Stimulated activated CD8-positive, alpha-beta memory T cell treated with anti-CD3 and anti-CD28 coated beads, Interleukin-4, amount 100 ng/mL, for 1 hour (primary cell): Measurements from ENCODE around the gene CHTOP.
"Not testable (repeated sequence)": the region's sequence is repeated elsewhere in the genome, so short reads cannot be mapped to it uniquely, and the experiment has no call there.

Experiments
- DNase-seq, 2 donors: peaks; one replicate each; pipeline ENCODE4 v3.0.0-alpha.2; 2020; ENCODE audit warnings: low read depth in 2 of 2, low spot score in 1 of 2

Gene CHTOP

DNA sequence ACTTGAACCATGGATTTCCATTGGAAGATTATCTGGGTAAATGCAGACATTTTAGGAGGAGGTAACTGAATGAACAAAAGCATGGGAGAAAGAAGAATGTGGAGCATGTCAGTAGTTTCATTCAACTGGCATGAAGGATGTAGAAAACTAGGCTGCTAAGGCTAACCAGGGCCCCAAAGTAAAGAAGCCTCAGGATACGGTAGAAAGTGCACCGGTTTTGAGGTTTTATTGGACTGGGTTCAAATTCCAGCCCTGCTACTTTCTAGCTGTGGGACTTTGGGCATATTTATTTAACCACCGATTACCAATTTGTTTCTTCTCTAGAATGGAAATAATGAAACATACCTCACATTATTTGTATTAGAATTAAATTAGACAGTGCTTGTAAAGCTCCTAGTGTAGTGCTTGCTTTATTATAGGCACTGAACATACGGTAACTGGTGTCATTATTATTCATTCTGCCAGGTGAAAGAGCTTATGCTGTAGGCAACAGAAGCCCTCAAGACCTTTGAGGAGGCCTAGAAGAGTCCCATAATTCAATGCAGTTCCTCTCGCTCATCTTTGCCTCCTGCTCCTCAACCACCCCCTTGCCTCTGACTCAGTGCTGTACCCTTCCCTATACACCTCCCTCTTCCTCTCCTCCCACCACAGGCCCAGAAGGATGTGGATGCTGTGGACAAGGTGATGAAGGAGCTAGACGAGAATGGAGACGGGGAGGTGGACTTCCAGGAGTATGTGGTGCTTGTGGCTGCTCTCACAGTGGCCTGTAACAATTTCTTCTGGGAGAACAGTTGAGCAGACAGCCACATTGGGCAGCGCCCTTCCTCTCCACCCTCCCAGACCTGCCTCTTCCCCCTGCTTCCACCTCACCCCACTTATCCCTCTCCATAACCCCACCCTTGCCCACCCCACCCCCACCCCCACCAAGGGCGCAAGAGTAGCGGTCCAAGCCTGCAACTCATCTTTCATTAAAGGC lies 2.5 kb upstream of the CHTOP start:
- no peak for DNase-seq

GRCh38 chr1:153633161-153633753 lies 609 bp upstream of the CHTOP start:
- DNase-seq, result no peak

GRCh38 chr1:153635872-153636271 lies 2.0 kb downstream of the CHTOP start:
- no peak for DNase-seq

GRCh38 chr1:153636312-153636711 lies 2.4 kb downstream of the CHTOP start:
- no peak for DNase-seq

DNA sequence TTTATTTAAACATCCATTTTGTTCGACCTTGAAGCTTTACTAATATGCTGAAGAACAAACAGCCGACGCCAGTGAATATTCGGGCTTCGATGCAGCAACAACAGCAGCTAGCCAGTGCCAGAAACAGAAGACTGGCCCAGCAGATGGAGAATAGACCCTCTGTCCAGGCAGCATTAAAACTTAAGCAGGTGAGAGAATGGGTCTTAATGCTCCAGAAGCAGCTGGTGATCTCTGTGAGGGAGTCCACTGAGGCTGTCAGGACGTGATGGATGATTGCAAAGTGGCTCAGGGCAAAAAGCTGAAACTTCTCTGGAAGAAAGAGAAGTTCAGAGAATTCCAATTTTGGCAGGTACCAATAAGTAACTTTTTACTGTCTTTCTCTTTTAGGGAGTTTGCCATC lies 4.4 kb downstream of the CHTOP start:
- DNase-seq, result no peak

GRCh38 chr1:153639280-153639679 lies 5.4 kb downstream of the CHTOP start:
- DNase-seq, result no peak

- DNase-seq, result not testable (repeated sequence)
Observed at GRCh38 chr1:153640213-153640612, 6.3 kb downstream of the CHTOP start.

DNA sequence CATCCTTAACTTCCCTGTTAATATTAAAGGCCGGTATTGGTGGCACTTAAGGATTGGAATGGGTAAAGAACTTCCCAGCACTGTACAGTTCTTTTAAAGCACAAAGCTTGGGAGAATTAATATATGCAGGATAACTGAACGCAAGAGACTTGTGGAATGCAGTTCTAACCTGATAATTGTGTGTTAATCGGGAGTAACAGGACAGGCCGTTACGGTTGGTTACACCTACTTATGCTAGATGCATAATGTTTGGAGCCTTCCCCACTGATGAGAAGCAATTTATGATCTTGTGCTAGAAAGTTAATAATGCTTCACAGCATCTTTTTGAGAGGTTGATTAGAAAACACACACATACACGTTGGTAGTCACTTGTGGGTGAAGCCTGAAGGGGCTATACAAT lies 7.0 kb downstream of the CHTOP start:
- no peak for DNase-seq

DNA sequence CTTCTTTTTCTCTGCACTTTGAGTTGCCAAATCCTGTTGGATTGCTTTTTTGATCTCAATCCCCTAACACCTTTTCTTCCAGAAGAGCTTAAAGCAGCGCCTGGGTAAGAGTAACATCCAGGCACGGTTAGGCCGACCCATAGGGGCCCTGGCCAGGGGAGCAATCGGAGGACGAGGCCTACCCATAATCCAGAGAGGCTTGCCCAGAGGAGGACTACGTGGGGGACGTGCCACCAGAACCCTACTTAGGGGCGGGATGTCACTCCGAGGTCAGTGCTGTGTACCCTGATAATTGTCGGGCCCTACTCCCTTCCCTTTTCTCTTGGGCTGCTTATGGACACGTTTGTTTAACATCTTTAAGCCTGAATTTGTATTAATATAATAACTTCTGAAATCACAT lies 8.3 kb downstream of the CHTOP start:
- DNase-seq, result no peak

DNA sequence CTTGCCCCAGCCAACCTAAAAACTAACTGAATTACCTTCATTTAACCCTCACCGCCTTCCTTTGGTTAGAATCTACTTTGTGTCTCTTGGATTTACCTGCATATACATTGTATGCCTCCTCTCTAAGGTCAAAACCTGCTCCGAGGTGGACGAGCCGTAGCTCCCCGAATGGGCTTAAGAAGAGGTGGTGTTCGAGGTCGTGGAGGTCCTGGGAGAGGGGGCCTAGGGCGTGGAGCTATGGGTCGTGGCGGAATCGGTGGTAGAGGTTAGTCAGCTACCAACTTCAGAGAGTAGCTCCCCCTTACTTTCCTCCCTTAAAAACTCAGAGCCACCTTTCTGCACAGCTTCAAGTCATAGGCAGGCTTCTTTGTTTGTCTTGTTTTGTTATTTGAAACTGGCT lies 9.2 kb downstream of the CHTOP start:
- DNase-seq, result no peak

DNA sequence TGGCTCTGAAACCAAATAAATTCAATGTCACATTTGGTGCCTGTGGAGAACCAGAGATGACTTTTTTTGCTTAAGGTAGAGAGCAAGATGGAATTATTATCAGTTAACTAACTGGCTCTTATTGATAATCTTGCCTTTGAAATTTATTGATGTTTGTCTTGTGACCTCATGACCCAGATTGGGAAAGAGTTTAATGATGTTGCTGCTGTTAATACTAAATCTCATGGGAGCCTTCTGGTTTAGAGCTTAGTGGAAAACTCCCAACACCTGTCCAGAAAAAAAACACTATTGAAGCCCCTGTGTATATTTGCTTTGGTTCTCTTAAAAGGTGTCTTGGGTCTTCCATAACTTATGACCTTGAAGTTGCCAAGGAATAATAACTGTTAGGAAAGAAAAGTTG lies 9.9 kb downstream of the CHTOP start:
- DNase-seq, result no peak

GRCh38 chr1:153646672-153647345 lies 12.9 kb downstream of the CHTOP start:
- no peak for DNase-seq

DNA sequence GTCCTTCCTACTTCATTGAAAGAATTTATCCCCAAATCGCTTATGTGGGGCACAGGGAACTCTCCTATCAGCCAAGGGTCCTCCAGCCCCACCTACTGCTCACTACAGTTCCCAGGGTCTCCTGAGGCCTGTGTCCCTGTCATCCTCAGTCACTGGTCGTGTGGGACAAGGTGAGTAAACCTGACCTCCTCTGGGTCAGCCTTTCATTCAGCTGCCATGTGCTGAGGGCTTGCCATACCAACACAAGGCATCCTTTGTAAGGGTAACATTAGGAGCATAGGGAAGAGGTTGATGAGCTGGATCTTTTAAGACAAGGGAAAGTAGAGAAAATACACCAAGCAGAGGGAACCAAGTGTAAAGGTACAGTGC lies 13.5 kb downstream of the CHTOP start:
- DNase-seq, result no peak

DNA sequence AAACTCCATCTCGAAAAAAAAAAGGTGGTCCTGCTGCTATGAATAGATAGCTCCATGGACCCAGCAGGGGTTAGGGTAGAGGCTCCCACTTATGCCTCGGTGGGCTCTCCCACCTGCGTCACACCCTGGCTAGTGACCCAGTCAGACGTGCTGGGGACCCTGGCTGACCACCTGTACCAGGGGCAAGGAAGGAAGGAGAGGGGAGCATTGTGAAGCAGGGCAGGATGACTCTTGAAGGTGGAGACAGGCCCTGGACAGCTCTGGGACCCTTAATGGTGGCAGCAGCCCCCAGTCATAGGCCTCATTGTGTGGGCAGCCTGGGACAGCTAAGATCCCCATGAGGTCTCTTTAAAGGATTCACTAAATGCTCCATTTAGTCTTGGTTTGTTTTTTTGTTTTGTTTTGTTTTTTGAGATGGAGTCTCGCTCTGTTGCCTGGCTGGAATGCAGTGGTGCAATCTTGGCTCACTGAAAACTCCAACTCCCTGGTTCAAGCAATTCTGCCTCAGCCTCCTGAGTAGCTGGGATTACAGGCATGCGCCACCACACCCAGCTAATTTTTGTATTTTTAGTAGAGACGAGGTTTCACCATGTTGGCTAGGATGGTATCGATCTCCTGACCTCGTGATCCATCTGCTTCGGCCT lies 14.3 kb downstream of the CHTOP start:
- no peak for DNase-seq

- no peak for DNase-seq
Observed at GRCh38 chr1:153649137-153649862, 15.4 kb downstream of the CHTOP start.

GRCh38 chr1:153649863-153650235 lies 16.0 kb downstream of the CHTOP start:
- DNase-seq, result no peak

DNA sequence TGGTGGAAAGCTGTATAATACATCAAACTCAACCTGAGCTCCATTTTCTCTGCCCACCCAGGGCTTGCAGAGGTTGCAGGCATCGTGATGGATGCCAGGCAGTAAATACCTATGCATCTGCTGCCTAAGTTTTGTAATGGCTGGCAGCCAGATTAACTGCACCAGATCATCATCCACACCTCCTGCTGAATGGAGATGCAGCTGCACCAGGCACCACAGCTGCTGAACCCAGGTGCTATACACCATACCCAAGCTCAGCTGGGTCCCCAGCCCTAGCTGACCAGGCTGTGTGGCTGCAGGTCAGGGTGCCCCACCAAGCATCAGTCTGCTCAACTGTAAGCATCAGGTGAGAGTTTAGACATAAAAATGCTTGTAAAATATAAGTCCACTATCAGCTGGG lies 17.9 kb downstream of the CHTOP start:
- DNase-seq, result no peak

DNA sequence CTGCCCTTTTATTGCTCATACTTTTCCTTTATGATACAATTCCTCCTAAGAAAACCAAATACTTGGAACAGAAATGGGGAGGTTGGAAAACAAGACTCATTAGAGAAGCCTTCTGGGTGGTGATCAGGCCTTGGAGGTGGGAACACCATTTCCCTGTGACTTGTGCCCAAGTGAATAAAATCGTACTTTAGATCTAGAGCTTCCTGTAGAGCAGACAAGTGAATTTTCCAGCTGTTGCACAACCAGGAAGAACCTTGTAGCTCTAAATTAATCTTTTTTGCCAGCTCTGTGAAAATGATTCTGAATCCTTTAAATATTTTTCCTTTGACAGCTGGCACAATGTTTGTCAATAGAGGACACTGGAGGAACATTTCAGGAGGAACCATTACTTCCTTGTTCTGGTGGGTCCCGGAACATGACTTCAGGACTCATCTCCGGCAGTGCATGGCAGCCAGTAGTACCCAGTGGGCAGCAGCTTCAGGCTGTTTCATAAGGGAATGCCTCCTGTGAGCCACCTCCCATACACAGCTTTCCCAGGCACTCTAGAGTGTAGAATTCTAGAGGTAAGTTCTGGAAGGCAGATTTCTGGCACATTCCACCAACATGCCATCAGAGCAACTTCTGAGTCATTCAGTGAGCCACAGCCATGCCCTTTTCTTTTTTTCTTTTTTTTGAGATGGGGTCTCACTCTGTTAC lies 19.1 kb downstream of the CHTOP start:
- no peak for DNase-seq

- DNase-seq, result no peak
Observed at GRCh38 chr1:153655333-153655732, 21.5 kb downstream of the CHTOP start.

DNA sequence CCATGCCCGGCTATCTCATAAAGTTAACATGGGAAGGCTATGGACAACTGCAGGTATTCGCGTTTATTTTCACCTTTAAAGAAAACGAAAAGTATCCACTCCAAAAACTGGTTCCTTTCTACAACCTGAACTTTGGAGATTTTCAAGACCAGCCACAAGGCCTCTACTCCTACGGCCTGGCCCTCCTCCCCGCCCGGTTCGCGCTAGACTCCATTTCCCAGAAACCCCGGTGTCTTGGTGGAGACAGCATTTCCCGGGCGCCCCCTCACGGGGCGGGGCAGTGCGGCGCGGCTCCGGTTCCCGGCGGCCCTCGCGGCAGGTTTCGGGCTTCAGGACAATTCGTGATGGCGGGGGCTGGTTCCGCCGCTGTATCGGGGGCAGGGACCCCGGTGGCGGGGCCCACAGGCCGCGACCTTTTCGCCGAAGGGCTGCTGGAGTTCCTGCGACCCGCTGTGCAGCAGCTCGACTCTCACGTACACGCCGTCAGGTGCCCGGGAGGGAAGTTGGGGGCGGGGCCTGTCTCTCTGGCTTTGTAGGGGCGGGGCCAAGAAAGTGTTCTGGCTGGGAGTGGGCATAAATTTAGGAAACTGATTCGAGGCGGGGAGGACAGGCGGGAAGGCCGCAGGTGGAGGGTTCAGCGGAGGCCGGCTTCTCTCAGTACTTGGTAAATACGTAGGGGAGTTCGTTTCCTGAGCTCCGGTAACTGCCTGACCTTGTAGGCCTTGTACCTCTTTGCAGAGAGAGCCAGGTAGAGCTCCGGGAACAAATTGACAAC lies 24.7 kb downstream of the CHTOP start, which contains the start of gene SNAPIN:
SNAPIN (plus strand) TSS at position 304 of the 775 bp plus-strand sequence; CDS start at position 345, 41 bp downstream.
- peak; percentile 70 to 72 for DNase-seq
